Measurements from ENCODE around the gene SHF. TPM values are rescaled to one million over a fixed set of nuclear protein-coding genes. Genes with fewer than 3 reads are reported as not detected.

The SHF gene
- total RNA-seq, 1 donor from 2014 or later = 4.2 TPM

DNA sequence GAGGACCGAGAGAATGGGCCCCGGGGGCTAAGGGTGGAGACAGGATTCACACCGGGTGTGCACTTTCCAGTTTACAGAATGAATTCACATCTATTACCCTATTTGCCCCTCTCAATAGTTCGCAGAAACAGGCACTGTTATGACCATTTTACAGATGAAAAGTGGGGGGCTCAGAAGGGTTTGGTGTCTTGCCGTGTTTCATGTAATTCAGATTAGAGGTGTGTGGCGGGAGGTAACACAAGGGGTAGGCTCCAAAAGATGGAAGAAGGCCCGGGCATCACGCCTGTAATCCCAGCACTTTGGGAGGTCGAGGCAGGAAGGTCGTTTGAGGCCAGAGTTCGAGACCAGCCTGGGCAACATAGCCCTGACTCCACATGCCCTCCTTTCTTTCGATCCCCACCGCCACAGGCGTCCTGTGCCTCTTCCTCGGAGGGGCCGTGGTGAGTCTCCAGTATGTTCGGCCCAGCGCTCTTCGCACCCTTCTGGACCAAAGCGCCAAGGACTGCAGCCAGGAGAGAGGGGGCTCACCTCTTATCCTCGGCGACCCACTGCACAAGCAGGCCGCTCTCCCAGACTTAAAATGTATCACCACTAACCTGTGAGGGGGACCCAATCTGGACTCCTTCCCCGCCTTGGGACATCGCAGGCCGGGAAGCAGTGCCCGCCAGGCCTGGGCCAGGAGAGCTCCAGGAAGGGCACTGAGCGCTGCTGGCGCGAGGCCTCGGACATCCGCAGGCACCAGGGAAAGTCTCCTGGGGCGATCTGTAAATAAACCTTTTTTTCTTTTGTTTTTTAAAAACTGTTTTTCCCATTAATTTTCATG, 70.2 kb downstream of the SHF start:
- intact Hi-C loops (cut with DNase I) = no loop called here
- no peak for DNase-seq (ENCODE audit: low spot score)

Other genes starting within 250 kb of the SHF start
- gene TERB2, start 231.3 kb downstream of the SHF start, total RNA-seq = not detected
- 4.9 TPM for gene SORD, start 164.8 kb downstream of the SHF start, total RNA-seq
- 0.19 TPM for gene DUOX2, start 73.8 kb downstream of the SHF start, total RNA-seq
- not detected for gene DUOXA2, start 73.6 kb downstream of the SHF start, total RNA-seq
- 0.73 TPM for gene DUOXA1, start 58.1 kb downstream of the SHF start, total RNA-seq
- gene DUOX1, start 58.0 kb downstream of the SHF start, total RNA-seq = 0.59 TPM
- gene SLC28A2, start 64.3 kb upstream of the SHF start, total RNA-seq = not detected
- gene GATM, start 190.6 kb upstream of the SHF start, total RNA-seq = 40.0 TPM

All from cardiac septum (tissue), 1 donor.